Measurements from ENCODE around the gene RBM38. TPM values are rescaled to one million over a fixed set of nuclear protein-coding genes. Genes with fewer than 3 reads are reported as not detected.

Gene RBM38
- total RNA-seq, 1 experiment from 2014 or later, result 39.2 TPM

DNA sequence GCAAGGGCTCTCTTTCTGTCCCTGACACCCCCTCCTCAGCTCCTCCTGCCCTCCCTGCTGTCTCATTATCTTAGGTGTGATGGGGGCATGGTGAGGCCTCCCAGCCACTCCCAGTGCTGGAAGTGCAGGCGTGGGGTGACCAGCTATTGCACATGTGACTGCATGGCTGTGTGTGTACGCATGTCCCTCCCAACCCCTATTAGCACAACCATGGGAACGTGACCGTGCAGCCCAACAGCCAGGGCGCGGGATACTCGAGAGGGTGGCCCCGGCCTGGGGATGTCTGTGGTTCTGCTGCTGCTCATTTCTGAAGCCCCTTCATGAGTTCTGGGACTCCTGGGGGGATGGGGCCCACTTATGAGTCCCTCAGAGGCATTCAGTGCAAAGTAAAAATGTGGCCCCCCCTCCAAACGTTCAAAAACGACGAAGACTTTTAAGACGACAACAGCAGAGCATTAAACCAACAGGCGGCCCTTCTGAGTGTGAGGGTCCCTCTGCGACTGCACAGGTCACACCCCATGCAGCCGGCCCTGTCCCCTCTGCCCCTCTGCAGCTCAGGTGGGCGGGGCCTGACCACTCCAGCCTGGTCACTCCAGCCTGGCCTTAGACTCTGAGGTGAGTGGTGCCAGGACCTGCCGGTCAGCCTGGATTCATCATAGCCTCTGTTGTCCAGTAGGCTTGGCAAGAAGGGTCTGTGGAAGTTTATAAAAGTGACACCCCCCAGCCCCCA is 51.1 kb downstream of the RBM38 start:
- Histone ChIP-seq H3K9me3 (peaks cover 8% of the 10 kb centered on the region), H3K36me3 (ENCODE audit: control insufficient read depth, insufficient read depth, low read length) (no peaks in the 10 kb centered on the region), H3K27me3 (replicated peaks; ENCODE audit: control insufficient read depth, insufficient read depth, low read length) (no peaks in the 10 kb centered on the region; the same call in none of the 2 replicates), H3K4me1 (no peaks in the 10 kb centered on the region), H3K4me3 (ENCODE audit: low read depth, low read length) (no peak overlapping the region)
- POLR2A ChIA-PET, result no interaction called here
- no peak for DNase-seq
- Mint-ChIP-seq H3K4me1 (ENCODE audit: low read depth, unreplicated experiment) (no peaks in the 10 kb centered on the region), H3K36me3 (ENCODE audit: insufficient read depth, unreplicated experiment) (no peaks in the 10 kb centered on the region), H3K4me3 (ENCODE audit: unreplicated experiment) (no peak overlapping the region), H3K27me3 (ENCODE audit: insufficient read depth, unreplicated experiment) (peaks cover 2% of the 10 kb centered on the region), H3K27ac (ENCODE audit: unreplicated experiment) (no peak overlapping the region), H3K9me3 (ENCODE audit: unreplicated experiment) (no peaks in the 10 kb centered on the region)
- BruUV-seq (replicated peaks), result no TSS peak
- TF ChIP-seq, protein P1, sequence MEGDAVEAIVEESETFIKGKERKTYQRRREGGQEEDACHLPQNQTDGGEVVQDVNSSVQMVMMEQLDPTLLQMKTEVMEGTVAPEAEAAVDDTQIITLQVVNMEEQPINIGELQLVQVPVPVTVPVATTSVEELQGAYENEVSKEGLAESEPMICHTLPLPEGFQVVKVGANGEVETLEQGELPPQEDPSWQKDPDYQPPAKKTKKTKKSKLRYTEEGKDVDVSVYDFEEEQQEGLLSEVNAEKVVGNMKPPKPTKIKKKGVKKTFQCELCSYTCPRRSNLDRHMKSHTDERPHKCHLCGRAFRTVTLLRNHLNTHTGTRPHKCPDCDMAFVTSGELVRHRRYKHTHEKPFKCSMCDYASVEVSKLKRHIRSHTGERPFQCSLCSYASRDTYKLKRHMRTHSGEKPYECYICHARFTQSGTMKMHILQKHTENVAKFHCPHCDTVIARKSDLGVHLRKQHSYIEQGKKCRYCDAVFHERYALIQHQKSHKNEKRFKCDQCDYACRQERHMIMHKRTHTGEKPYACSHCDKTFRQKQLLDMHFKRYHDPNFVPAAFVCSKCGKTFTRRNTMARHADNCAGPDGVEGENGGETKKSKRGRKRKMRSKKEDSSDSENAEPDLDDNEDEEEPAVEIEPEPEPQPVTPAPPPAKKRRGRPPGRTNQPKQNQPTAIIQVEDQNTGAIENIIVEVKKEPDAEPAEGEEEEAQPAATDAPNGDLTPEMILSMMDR (IDR thresholded peaks at IDR 0.05; ENCODE audit: insufficient read depth in 1 of 2, low read depth in 1 of 2, low read length in 1 of 2, severe bottlenecking in 1 of 2, unreplicated experiment in 1 of 2), result no peak
- CTCF ChIA-PET, result no interaction called here
- intact Hi-C loops (cut with micrococcal nuclease; ENCODE audit: unreplicated experiment), result no loop called here

DNA sequence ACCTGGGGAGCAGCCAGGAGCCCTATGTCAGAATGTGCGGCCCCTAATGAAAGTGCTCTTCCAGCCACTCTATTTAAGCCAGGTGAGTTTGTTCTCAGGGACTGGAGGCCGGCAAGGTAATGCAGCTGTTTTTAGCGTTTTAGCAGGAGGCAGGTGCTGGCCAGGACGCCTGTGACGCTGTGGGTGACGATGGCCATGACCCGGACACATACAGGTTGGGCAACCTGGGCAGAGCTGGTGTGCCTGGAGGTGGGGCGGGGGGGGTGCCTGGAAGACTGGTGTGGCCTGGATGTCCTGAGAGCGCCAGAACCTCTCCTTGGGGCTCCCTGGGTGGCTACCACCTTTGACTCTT is 51.7 kb downstream of the RBM38 start:
- intact Hi-C loops (cut with micrococcal nuclease; ENCODE audit: unreplicated experiment), result no loop called here
- Mint-ChIP-seq H3K9me3 (ENCODE audit: unreplicated experiment) (no peaks in the 10 kb centered on the region), H3K4me3 (ENCODE audit: unreplicated experiment) (no peak overlapping the region), H3K36me3 (ENCODE audit: insufficient read depth, unreplicated experiment) (no peaks in the 10 kb centered on the region), H3K27ac (ENCODE audit: unreplicated experiment) (no peak overlapping the region), H3K27me3 (ENCODE audit: insufficient read depth, unreplicated experiment) (peaks cover 2% of the 10 kb centered on the region), H3K4me1 (ENCODE audit: low read depth, unreplicated experiment) (no peaks in the 10 kb centered on the region)
- DNase-seq, result no peak
- BruUV-seq (replicated peaks), result no TSS peak
- Histone ChIP-seq H3K4me3 (ENCODE audit: low read depth, low read length) (no peak overlapping the region), H3K4me1 (no peaks in the 10 kb centered on the region), H3K9me3 (peaks cover 8% of the 10 kb centered on the region), H3K27me3 (replicated peaks; ENCODE audit: control insufficient read depth, insufficient read depth, low read length) (no peaks in the 10 kb centered on the region; the same call in none of the 2 replicates), H3K36me3 (ENCODE audit: control insufficient read depth, insufficient read depth, low read length) (no peaks in the 10 kb centered on the region)
- TF ChIP-seq, protein P1 (IDR thresholded peaks at IDR 0.05; ENCODE audit: insufficient read depth in 1 of 2, low read depth in 1 of 2, low read length in 1 of 2, severe bottlenecking in 1 of 2, unreplicated experiment in 1 of 2), result no peak
- ChIA-PET POLR2A (no interaction called here), CTCF (no interaction called here)

DNA sequence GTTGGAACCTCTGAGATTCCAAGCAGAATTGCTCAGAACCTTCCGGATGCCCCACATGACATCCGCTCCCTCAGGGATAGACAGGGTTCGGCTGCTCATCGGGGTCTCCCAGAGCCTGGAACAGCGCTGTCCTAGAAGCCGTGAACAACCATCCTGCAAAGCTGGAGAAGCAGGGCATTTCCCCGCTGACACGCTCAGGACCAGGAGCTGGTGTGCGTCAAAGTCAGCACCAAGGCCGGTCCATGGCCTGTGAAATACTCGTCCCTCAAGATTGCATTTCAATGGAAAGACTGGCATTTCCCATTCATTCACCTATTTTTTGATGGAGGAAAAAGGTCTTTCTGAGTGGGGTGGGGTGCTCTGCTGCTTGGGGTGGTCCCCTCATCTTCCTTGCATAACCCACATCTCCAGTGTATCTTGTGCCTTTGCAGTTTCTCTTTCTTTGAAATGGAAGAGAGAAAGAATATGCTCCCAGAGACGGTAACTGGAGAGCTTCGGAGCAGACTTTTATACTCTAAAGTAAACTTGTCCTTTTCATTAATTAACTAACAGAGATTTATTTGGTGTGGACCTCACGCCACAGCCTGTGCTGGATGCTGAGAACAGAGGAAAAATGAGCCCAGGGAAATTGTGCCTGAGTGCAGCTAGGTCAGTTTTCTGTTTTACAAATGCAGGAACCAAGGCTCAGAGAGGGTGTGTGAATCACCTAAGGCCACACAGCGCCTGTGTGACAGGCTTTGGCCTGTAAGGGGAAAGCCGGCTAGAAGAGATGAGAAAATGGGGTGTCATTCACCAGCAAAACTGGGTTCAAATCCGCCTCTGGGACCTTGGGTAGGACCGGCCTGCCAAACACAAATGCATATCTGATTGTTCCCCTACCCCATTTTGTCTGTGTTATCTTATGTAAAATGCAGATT is 52.4 kb downstream of the RBM38 start:
- DNase-seq, result no peak
- no peaks in the 10 kb centered on the region for H3K4me1 Mint-ChIP-seq (ENCODE audit: low read depth, unreplicated experiment)
- BruUV-seq (replicated peaks), result no TSS peak
- no peaks in the 10 kb centered on the region for H3K36me3 ChIP-seq (ENCODE audit: control insufficient read depth, insufficient read depth, low read length)
- no peaks in the 10 kb centered on the region for H3K4me1 ChIP-seq
- H3K4me3 ChIP-seq (ENCODE audit: low read depth, low read length), result no peak overlapping the region
- H3K4me3 Mint-ChIP-seq (ENCODE audit: unreplicated experiment), result no peak overlapping the region
- TF ChIP-seq, protein P1 (IDR thresholded peaks at IDR 0.05; ENCODE audit: insufficient read depth in 1 of 2, low read depth in 1 of 2, low read length in 1 of 2, severe bottlenecking in 1 of 2, unreplicated experiment in 1 of 2), result no peak
- CTCF ChIA-PET, result no interaction called here
- H3K9me3 Mint-ChIP-seq (ENCODE audit: unreplicated experiment), result no peaks in the 10 kb centered on the region
- H3K27ac Mint-ChIP-seq (ENCODE audit: unreplicated experiment), result no peak overlapping the region
- peaks cover 8% of the 10 kb centered on the region for H3K9me3 ChIP-seq
- intact Hi-C loops (cut with micrococcal nuclease; ENCODE audit: unreplicated experiment), result no loop called here
- no peaks in the 10 kb centered on the region; the same call in 1 of the 2 replicates for H3K27me3 ChIP-seq (replicated peaks; ENCODE audit: control insufficient read depth, insufficient read depth, low read length)
- no peaks in the 10 kb centered on the region for H3K36me3 Mint-ChIP-seq (ENCODE audit: insufficient read depth, unreplicated experiment)
- POLR2A ChIA-PET, result no interaction called here
- peaks cover 6% of the 10 kb centered on the region for H3K27me3 Mint-ChIP-seq (ENCODE audit: insufficient read depth, unreplicated experiment)

Measured in Caco-2 (cell line).